Measurements from ENCODE around the gene DNHD1.

GRCh38 chr11:6601041-6601461 lies 104.0 kb downstream of the DNHD1 start:
- TF ChIP-seq CTCF (IDR thresholded peaks at IDR 0.05) (no peak), POLR2AphosphoS5 (IDR thresholded peaks at IDR 0.05; ENCODE audit: low read depth, low read length) (no peak), REST (IDR thresholded peaks at IDR 0.05; ENCODE audit: insufficient read depth in 1 of 2, low read depth in 2 of 2, low read length in 1 of 2) (no peak)

All from Panc1 (cell line).